ENCODE measurements around the gene PCDH18. TPM values are rescaled to one million over a fixed set of nuclear protein-coding genes. Genes with fewer than 3 reads are reported as not detected.

PCDH18 gene
- total and polyA plus RNA-seq, 2 of the 13 experiments (the other 11 are each of a cell fraction or from before 2014, with no cell fraction given), result not detected

GRCh38 chr4:137559801-137560200, 27.5 kb upstream of the PCDH18 start:
- no TSS peak for BruUV-seq (replicated peaks)
- ChIA-PET POLR2A (no interaction called here), CTCF (ENCODE audit: low intra/inter-chr PET ratio, low total read pairs) (no interaction called here)
- Histone ChIP-seq H3K36me3 (replicated peaks in 1 of 2; ENCODE audit: control insufficient read depth in 1 of 2, insufficient read depth in 2 of 2, low read length in 2 of 2) (no peaks in the 10 kb centered on the region), H3K27me3 (ENCODE audit: control insufficient read depth in 1 of 2, insufficient read depth in 2 of 2, low read length in 2 of 2) (no peaks in the 10 kb centered on the region), H2AFZ (ENCODE audit: low read length) (no peak overlapping the region), H3K4me3 (replicated peaks in 1 of 3; ENCODE audit: insufficient read depth in 1 of 3, low read depth in 2 of 3, low read length in 3 of 3) (no peak overlapping the region), H3K4me2 (ENCODE audit: low read depth, low read length) (no peak overlapping the region), H3K4me1 (ENCODE audit: insufficient read depth, low read length) (no peaks in the 10 kb centered on the region), H3K79me2 (ENCODE audit: insufficient read depth, low read length) (no peaks in the 10 kb centered on the region), H3K9me3 (ENCODE audit: low read length) (no peaks in the 10 kb centered on the region), H4K20me1 (ENCODE audit: insufficient read depth, low read length) (no peaks in the 10 kb centered on the region), H3K9ac (ENCODE audit: insufficient read depth, low read depth, low read length) (no peak overlapping the region), H3K27ac (ENCODE audit: extremely low read length, insufficient read depth, low read length) (no peak overlapping the region)
- no peak for DNase-seq (ENCODE audit: low spot score)
- 27% methylated on average over 1 of the region's 1 CpG for WGBS (ENCODE audit: low lambda C conversion rate)
- in situ Hi-C loops (cut with HindIII; ENCODE audit: extremely low pct_ligation_motif_present, low pct_unique_long_range_greater_than_20kb) (no loop called here), intact Hi-C loops (cut with micrococcal nuclease; ENCODE audit: unreplicated experiment) (no loop called here)
- ATAC-seq, result no peak
- FAIRE-seq, result no peak
- TF ChIP-seq SOX6 (IDR thresholded peaks at IDR 0.05) (no peak), SOX6 (CRISPR knock-in tag; IDR thresholded peaks at IDR 0.05) (no peak), NR2F6 (IDR thresholded peaks at IDR 0.05) (no peak), NR2F6 (CRISPR knock-in tag; IDR thresholded peaks at IDR 0.05) (no peak), ASH2L (IDR thresholded peaks at IDR 0.05; ENCODE audit: insufficient read length, low read depth, low read length) (no peak), KDM6A (CRISPR knock-in tag; IDR thresholded peaks at IDR 0.05; ENCODE audit: low read depth) (no peak), TP53 (CRISPR knock-in tag; conservative IDR thresholded peaks at IDR 0.05) (no peak), SMAD9 (CRISPR knock-in tag; IDR thresholded peaks at IDR 0.05) (no peak), ZNF572 (CRISPR knock-in tag; IDR thresholded peaks at IDR 0.05) (no peak), E2F2 (CRISPR knock-in tag; IDR thresholded peaks at IDR 0.05; ENCODE audit: borderline replicate concordance) (no peak), IKZF5 (CRISPR knock-in tag; IDR thresholded peaks at IDR 0.05) (no peak), CENPX (CRISPR knock-in tag; IDR thresholded peaks at IDR 0.05) (no peak), ZNF576 (CRISPR knock-in tag; IDR thresholded peaks at IDR 0.05) (no peak), MNT (IDR thresholded peaks at IDR 0.05) (no peak), ZNF281 (CRISPR knock-in tag; IDR thresholded peaks at IDR 0.05; ENCODE audit: borderline replicate concordance) (no peak), ZNF275 (CRISPR knock-in tag; IDR thresholded peaks at IDR 0.05; ENCODE audit: borderline replicate concordance) (no peak), KDM2A (CRISPR knock-in tag; IDR thresholded peaks at IDR 0.05; ENCODE audit: borderline replicate concordance, low read depth) (no peak)
